Measurements from ENCODE around the gene CT45A5. TPM values are rescaled to one million over a fixed set of nuclear protein-coding genes. Genes with fewer than 3 reads are reported as not detected.
"Not testable (repeated sequence)": the region's sequence is repeated elsewhere in the genome, so short reads cannot be mapped to it uniquely, and the experiment has no call there.

CT45A5 gene
- total RNA-seq, 1 donor from 2014 or later: not detected

- Mint-ChIP-seq H3K9me3 (ENCODE audit: unreplicated experiment) (no peaks in the 10 kb centered on the region), H3K27me3 (ENCODE audit: unreplicated experiment) (no peaks in the 10 kb centered on the region), H3K4me3 (ENCODE audit: unreplicated experiment) (no peak overlapping the region), H3K36me3 (ENCODE audit: low read depth, unreplicated experiment) (no peaks in the 10 kb centered on the region), H3K27ac (ENCODE audit: unreplicated experiment) (no peak overlapping the region), H3K4me1 (ENCODE audit: unreplicated experiment) (no peaks in the 10 kb centered on the region)
- TF ChIP-seq CTCF (IDR thresholded peaks at IDR 0.05; ENCODE audit: unreplicated experiment): no peak
- DNase-seq (ENCODE audit: low spot score): no peak
These were observed 47.8 kb downstream of the CT45A5 start for GRCh38 chrX:135737366-135738071.

GRCh38 chrX:135734666-135735065 is 50.6 kb downstream of the CT45A5 start:
- H3K27ac Mint-ChIP-seq (ENCODE audit: unreplicated experiment); H3K27me3 Mint-ChIP-seq (ENCODE audit: unreplicated experiment); H3K4me3 Mint-ChIP-seq (ENCODE audit: unreplicated experiment); DNase-seq (ENCODE audit: low spot score); H3K9me3 Mint-ChIP-seq (ENCODE audit: unreplicated experiment); H3K4me1 Mint-ChIP-seq (ENCODE audit: unreplicated experiment); H3K36me3 Mint-ChIP-seq (ENCODE audit: low read depth, unreplicated experiment): not testable (repeated sequence)

Other genes with a start within 250 kb of the CT45A5 start
- gene CT45A1, start 71.9 kb downstream of the CT45A5 start, total RNA-seq (ENCODE audit: unreplicated experiment): not detected
- not detected for gene CT45A3, start 17.3 kb downstream of the CT45A5 start, total RNA-seq (ENCODE audit: unreplicated experiment)
- gene CT45A6, start 17.3 kb upstream of the CT45A5 start, total RNA-seq (ENCODE audit: unreplicated experiment): not detected
- gene CT45A2, start 34.5 kb upstream of the CT45A5 start, total RNA-seq (ENCODE audit: unreplicated experiment): not detected
- not detected for gene CT45A7, start 51.8 kb upstream of the CT45A5 start, total RNA-seq (ENCODE audit: unreplicated experiment)
- gene CT45A8, start 69.0 kb upstream of the CT45A5 start, total RNA-seq (ENCODE audit: unreplicated experiment): not detected
- not detected for gene CT45A9, start 86.3 kb upstream of the CT45A5 start, total RNA-seq (ENCODE audit: unreplicated experiment)
- not detected for gene CT45A10, start 107.9 kb upstream of the CT45A5 start, total RNA-seq (ENCODE audit: unreplicated experiment)
- gene SAGE1, start 108.2 kb upstream of the CT45A5 start, total RNA-seq (ENCODE audit: unreplicated experiment): 0.15 TPM
- 18.2 TPM for gene MMGT1, start 188.5 kb upstream of the CT45A5 start, total RNA-seq (ENCODE audit: unreplicated experiment)
- 12.2 TPM for gene SLC9A6, start 199.9 kb upstream of the CT45A5 start, total RNA-seq (ENCODE audit: unreplicated experiment)